ENCODE results near the gene SNX25. TPM values are rescaled to one million over a fixed set of nuclear protein-coding genes. Genes with fewer than 3 reads are reported as not detected.
A peak's percentile ranks its signal among the peaks of the same experiment; 100 is the strongest.

Gene SNX25
- total RNA-seq, 1 donor from 2014 or later = 55.4 TPM

DNA sequence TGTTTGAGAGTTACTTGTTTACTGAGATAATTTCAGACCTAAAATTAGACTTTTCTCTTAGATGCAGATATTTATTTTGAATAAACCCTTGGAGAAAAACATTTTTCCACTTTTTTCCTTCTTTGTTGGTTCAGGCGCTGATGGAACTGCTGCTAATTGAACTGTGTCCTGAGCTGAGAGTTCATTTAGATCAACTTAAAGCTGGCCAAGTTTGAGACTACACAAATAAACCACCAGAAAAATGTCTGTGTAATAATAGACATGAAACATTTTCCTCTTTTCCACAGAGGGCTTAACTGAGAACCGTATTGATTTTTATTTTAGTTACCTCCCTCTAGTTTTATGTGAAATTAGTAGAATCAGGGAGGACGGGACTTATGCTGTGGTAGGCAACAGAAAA lies 153.9 kb downstream of the SNX25 start:
- no peak for FAIRE-seq
- DNase-seq (ENCODE audit: low spot score in 2 of 2) = no peak

- DNase-seq (ENCODE audit: low spot score in 2 of 2) = no peak
- no peak for FAIRE-seq
Measured at GRCh38 chr4:185364886-185365285, 155.5 kb downstream of the SNX25 start.

DNA sequence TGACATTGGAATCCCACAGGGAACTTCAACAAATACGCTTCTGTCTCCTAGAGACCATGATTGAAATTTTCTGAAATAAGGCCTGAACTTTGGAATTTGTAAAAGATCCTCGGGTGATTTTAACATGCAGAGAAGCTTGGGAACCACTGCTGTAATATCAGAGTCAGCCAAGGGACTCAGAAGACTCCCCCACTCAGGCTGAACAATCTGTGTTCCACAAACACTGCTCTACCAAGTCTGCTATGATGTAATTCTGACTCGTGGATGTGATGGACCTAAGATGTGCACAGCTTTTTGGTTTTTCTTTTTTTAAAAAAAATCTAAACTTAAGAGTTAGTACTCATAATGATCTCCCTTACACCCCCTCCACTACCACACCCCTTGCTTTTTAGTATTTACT lies 160.3 kb downstream of the SNX25 start:
- DNase-seq (ENCODE audit: low spot score in 2 of 2) (no peak), FAIRE-seq (no peak)

- DNase-seq (ENCODE audit: low spot score in 2 of 2) (no peak), FAIRE-seq (no peak)
Measured at GRCh38 chr4:185370268-185370949, 161.0 kb downstream of the SNX25 start.

- no peak for DNase-seq (ENCODE audit: low spot score in 2 of 2)
- no peak for FAIRE-seq
Measured at GRCh38 chr4:185371702-185372101, 162.3 kb downstream of the SNX25 start.

DNA sequence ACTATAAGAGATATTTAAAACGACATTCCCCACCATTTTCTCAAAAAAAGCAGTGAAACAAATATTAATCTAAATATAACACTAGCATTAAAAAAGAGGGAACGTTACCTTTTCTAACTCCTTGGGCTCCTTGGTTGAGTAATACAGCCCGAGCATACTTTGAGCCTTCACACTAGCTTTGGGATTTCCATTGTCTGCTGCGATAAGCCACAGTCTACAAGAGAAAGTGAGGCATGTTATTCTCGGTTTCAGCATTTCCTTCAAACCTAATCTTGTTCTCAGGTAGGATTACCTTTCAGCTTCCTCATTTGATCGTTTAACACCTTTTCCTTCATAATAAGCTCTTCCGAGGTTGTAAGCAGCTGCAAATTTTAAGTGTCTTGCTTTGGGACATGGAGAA lies 164.6 kb downstream of the SNX25 start:
- FAIRE-seq (no peak), DNase-seq (ENCODE audit: low spot score in 2 of 2) (no peak)

DNA sequence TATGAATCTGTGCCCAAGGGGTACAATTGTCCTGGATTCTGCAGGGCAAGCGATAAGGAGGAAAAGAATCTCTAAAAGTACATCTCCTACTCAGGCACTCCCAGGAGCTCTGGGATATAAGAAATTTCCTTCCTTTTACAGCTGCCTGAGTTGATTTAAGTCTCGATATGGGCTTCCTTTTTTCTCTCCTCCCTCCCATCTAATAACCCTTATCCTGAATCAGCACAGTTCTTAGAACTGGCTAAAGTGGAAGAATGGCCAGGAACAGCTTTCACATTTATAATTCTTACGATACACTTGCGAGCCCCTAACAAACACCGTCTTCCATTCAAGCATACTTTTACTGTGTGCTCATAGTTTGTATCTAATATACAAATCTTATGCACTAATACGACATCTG lies 165.2 kb downstream of the SNX25 start:
- FAIRE-seq (no peak), DNase-seq (ENCODE audit: low spot score in 2 of 2) (no peak)

DNA sequence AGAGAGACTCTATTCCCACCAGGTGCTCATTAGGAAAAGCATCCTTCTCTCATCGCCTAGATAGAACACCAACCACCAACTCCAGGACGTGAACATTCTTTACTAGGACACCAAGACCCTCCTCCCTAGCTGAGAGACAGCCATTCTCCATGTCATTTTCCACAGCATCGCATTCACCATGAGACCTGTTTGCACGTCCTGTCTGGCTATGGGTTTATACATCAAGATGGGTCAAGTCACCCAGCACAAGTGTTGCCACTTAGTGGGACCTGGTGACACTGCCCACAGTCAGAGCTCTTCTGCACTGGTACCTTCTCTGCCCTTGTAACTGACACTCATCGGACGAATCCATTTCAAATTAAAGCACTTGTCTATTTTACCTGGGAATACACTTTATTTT lies 168.9 kb downstream of the SNX25 start:
- FAIRE-seq (no peak), DNase-seq (ENCODE audit: low spot score in 2 of 2) (no peak)

- no peak for FAIRE-seq
- DNase-seq (ENCODE audit: low spot score in 2 of 2) = no peak
Measured at GRCh38 chr4:185379326-185380295, 170.2 kb downstream of the SNX25 start.

DNA sequence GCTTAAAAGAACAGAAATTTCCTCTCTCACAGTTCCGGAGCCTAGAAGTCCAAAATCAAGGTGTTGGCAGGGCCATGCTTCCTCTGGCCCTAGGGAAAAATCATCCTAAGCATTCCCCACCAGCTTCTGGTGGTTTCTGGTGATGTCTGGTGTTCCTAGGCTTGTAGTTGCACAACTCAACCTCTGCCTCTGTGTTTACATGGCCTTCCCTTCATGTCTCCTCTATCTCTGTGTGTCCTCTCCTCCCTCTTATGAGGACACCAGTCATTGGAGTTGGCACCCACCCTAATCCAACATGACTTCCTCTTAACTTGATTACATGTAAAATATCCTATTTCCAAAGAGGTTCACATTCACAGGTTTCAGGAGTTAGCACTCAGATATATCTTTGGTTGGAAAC lies 170.9 kb downstream of the SNX25 start:
- DNase-seq (ENCODE audit: low spot score in 2 of 2) = no peak
- FAIRE-seq = no peak

GRCh38 chr4:185381288-185382196 lies 172.1 kb downstream of the SNX25 start:
- FAIRE-seq (no peak), DNase-seq (ENCODE audit: low spot score in 2 of 2) (no peak)

DNA sequence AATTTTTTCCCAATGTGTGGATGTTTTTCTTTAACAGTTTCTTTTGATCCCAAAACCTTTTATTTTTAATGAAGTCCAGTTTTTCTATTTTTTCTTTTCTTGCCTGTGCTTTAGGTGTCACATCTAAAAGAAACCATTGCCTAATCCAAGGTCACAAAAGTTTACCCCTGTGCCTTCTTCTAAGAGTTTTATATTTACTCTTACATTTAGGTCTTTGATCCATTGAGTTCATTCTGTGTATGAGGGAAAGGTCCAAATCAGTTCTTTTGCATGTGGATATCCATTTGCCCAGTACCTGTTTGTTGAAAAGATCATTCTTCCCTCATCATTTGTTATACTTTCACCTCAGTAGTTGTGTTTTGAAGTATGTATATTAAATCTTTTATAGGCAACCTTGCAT lies 173.4 kb downstream of the SNX25 start:
- FAIRE-seq (no peak), DNase-seq (ENCODE audit: low spot score in 2 of 2) (no peak)

GRCh38 chr4:185383451-185383850 lies 174.1 kb downstream of the SNX25 start:
- DNase-seq (ENCODE audit: low spot score in 2 of 2) (no peak), FAIRE-seq (no peak)

DNA sequence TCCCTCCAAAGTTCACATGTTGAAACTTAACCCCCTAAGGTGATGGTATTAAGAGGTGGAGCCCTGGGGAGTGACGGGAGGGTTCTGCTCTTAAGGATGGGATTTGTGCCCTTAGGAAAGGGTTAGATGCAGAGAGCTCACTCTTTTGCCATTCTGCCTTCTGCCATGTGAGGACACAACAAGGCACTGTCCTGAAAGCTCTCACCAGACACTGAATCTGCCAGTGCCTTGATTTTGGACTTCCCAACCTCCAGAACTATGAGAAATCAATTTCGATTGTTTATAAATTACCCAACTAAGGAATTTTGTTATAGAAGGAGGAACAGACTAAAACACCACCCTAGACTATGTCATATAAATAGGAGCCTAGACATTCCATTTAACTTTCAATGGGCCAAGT lies 174.7 kb downstream of the SNX25 start:
- DNase-seq (ENCODE audit: low spot score in 2 of 2) = no peak
- no peak for FAIRE-seq

DNA sequence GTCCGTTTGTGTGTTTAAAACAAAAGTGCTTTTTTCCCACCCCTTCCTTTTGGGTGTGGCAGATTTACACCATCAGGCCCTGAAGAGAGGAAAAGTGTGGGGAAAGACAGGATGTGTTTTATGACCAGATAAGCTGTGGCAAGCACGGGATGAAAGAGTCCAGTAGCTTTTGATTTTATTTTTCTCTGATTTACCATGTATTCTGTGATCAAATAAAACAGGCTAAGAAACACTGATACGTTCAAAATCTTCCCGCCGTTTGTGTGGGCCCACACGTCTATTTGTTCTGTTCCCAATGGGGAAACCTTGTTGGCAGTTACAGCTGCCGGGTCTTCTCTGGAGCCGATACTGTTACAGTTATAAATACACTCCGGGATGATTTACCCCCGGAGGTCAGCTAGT lies 175.5 kb downstream of the SNX25 start:
- no peak for FAIRE-seq
- no peak for DNase-seq (ENCODE audit: low spot score in 2 of 2)

GRCh38 chr4:185387957-185388356 lies 178.6 kb downstream of the SNX25 start:
- DNase-seq (ENCODE audit: low spot score in 2 of 2) (no peak), FAIRE-seq (no peak)

DNA sequence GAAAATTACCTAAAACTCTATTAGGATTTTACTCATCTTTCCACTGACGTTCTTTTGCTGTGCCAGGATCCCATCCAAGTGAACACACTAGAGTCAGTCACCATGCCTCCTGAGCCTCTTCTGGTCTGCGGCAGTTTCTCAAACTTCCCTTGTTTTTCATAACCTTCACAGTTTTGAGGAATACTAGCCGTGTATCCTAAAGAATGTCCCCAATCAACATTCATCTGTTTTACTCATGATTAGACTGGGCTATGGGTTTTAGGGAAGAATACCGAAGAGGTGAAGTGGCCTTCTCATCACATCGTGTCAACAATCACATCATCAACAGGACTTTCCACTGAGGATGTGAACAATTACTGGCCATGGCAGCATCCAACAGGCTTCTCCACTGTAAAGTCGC lies 181.5 kb downstream of the SNX25 start:
- DNase-seq (ENCODE audit: low spot score in 2 of 2) (no peak), FAIRE-seq (no peak)

DNA sequence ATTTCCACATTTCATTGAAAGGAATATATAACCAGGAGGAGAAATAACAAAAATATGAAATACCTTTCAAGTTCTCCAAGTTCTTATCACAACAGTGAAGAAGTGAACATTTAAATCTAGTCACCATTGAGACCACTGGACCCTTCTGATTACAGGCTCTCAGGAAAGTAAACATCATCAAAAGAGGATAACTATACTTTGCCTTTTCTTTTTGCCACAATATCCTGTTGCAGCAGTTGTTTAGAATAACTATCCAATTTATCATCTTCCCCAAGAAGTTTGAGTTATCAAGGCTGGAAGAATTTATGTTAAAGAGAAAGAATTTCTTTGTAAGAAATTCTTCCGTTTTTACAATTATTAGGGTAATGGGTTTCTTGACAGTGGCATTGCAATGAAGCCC lies 182.8 kb downstream of the SNX25 start:
- no peak for DNase-seq (ENCODE audit: low spot score in 2 of 2)
- FAIRE-seq = no peak

DNA sequence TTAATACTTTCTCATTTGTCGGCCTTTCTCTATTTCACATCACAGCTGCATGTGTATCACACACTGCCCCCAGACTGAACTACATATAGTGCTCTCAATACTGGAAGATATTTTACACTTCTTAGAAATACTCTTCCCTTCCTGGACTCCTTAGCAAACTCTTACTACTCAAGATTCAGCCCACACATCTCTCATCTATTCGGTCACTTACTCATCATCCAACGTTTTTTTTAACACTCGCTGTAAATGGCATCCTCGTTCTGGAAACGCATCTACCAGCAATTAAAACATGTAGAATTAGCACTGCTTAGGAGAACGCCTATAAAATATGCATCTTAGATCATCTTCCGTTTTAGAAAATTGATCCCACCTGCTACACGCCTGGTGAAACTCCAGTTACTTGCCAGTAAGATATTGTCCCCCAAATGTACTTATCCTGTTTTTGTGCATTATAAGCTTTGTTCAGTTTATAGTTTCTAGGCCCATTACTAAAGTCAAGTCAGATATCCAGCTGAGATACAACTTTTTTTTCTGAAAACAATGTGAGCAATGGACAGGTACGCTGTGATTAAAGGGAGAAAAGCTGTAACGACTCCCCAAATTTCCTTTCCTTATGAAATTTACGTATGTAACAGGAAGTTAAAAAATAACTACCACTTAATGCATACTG lies 185.3 kb downstream of the SNX25 start:
- DNase-seq (ENCODE audit: low spot score in 2 of 2) = peak in 1 of 2 donors; percentile 16
- no peak for FAIRE-seq

Measured in frontal cortex (tissue), 4 donors.